ENCODE results near the gene RP9. TPM values are rescaled to one million over a fixed set of nuclear protein-coding genes. Genes with fewer than 3 reads are reported as not detected.

RP9 gene
- total RNA-seq, 1 experiment from 2014 or later: 10.7 TPM

DNA sequence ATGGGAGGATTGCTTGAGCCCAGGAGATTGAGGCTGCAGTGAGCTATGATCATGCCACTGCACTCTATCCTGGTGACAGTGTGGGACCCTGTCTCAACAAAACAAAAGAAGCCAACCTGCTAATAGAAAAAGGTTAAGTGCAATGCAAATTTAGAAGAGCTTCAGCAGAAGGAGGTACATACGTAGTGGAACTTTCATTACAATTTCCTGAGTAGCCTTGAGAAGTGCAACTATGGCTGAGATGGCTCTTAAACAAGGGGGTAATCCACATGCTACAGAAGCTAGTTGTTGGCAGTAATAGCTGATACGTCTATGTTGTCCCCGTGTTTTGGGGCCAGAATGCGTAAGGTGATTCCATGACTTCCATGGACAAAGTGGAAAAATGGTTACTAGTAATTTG is 36.0 kb downstream of the RP9 start (continued):
- TF ChIP-seq ZNF317 (CRISPR knock-in tag; IDR thresholded peaks at IDR 0.05; ENCODE audit: borderline replicate concordance, low read depth) (no peak), ZNF416 (CRISPR knock-in tag; IDR thresholded peaks at IDR 0.05) (no peak), ZNF671 (CRISPR knock-in tag; IDR thresholded peaks at IDR 0.05) (no peak)

DNA sequence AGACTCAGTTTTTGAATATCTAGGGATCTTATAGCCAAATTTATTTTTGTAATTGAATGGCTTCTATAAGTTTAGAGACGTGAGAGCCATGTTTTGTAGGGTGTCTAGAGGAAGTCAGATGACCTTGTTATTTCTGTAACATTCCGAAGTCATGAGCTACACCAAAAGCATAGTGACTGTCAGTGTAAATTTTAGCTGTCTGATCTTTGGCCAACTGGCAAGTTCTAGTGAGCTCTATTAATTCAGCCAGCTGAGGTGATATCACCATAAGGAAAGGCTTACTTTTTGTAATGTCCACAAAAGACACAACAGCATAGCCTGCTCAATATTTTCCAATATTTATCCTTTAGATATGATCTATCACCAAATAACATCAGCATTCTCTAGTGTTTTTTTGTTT is 36.7 kb downstream of the RP9 start:
- no peak overlapping the region for H3K4me3 Mint-ChIP-seq
- DNase-seq (ENCODE audit: low spot score) (no peak), ATAC-seq (no peak)
- ChIA-PET POLR2A (no interaction called here), CTCF (no interaction called here)
- H3K27ac Mint-ChIP-seq: no peak overlapping the region
- H3K27me3 Mint-ChIP-seq (ENCODE audit: low read depth): peaks cover 14% of the 10 kb centered on the region
- peaks cover 17% of the 10 kb centered on the region for H3K36me3 Mint-ChIP-seq
- H3K4me1 Mint-ChIP-seq: peaks cover 19% of the 10 kb centered on the region
- peaks cover 42% of the 10 kb centered on the region for H3K9me3 Mint-ChIP-seq
- TF ChIP-seq PRRX2 (CRISPR knock-in tag; IDR thresholded peaks at IDR 0.05) (no peak), JAZF1 (CRISPR knock-in tag; IDR thresholded peaks at IDR 0.05) (no peak), ZNF232 (CRISPR knock-in tag; IDR thresholded peaks at IDR 0.05) (no peak), SP1 (CRISPR knock-in tag; conservative IDR thresholded peaks at IDR 0.05) (no peak), SMAD3 (CRISPR knock-in tag; IDR thresholded peaks at IDR 0.05; ENCODE audit: borderline replicate concordance) (no peak), ZNF263 (CRISPR knock-in tag; IDR thresholded peaks at IDR 0.05; ENCODE audit: low read depth) (no peak), ZNF121 (CRISPR knock-in tag; IDR thresholded peaks at IDR 0.05) (no peak), GTF2I (CRISPR knock-in tag; conservative IDR thresholded peaks at IDR 0.05) (no peak)
- TF ChIP-seq, protein P1, sequence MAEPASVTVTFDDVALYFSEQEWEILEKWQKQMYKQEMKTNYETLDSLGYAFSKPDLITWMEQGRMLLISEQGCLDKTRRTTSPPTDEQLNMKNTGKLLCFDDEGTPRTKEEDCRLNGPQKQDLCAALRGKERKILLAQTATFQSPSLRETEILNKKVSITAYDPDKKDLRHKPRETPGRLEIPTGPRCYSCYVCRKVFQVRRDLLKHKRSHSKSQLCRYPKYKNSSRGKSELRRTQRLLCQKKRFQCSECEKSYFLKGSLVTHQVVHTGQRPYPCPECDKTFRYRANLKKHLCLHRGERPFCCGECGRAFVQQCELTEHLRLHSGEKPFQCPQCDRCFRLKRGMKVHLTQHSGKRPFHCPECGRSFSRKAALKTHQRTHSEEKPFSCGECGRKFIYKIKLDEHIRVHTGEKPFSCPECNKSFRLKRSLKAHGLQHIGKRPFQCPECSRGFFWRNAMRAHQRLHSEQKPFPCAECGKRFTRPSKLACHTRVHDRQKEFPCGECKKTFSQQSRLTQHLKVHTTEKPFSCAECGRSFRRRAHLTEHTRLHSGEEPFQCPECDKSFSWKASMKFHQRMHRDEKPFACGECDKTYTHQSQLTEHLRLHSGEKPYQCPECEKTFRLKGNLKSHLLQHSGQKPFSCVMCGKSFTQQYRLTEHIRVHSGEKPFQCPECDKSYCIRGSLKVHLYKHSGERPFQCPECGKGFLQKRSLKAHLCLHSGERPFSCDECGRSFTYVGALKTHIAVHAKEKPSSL (CRISPR knock-in tag; conservative IDR thresholded peaks at IDR 0.05): no peak
- TF ChIP-seq, protein P2, sequence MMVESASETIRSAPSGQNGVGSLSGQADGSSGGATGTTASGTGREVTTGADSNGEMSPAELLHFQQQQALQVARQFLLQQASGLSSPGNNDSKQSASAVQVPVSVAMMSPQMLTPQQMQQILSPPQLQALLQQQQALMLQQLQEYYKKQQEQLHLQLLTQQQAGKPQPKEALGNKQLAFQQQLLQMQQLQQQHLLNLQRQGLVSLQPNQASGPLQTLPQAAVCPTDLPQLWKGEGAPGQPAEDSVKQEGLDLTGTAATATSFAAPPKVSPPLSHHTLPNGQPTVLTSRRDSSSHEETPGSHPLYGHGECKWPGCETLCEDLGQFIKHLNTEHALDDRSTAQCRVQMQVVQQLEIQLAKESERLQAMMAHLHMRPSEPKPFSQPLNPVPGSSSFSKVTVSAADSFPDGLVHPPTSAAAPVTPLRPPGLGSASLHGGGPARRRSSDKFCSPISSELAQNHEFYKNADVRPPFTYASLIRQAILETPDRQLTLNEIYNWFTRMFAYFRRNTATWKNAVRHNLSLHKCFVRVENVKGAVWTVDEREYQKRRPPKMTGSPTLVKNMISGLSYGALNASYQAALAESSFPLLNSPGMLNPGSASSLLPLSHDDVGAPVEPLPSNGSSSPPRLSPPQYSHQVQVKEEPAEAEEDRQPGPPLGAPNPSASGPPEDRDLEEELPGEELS (CRISPR knock-in tag; IDR thresholded peaks at IDR 0.05): no peak
- TF ChIP-seq, protein P3, sequence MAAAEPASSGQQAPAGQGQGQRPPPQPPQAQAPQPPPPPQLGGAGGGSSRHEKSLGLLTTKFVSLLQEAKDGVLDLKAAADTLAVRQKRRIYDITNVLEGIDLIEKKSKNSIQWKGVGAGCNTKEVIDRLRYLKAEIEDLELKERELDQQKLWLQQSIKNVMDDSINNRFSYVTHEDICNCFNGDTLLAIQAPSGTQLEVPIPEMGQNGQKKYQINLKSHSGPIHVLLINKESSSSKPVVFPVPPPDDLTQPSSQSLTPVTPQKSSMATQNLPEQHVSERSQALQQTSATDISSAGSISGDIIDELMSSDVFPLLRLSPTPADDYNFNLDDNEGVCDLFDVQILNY (CRISPR knock-in tag; IDR thresholded peaks at IDR 0.05): no peak
- TF ChIP-seq, protein P4, sequence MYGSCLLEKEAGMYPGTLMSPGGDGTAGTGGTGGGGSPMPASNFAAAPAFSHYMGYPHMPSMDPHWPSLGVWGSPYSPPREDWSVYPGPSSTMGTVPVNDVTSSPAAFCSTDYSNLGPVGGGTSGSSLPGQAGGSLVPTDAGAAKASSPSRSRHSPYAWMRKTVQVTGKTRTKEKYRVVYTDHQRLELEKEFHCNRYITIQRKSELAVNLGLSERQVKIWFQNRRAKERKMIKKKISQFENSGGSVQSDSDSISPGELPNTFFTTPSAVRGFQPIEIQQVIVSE (CRISPR knock-in tag; IDR thresholded peaks at IDR 0.05; ENCODE audit: borderline replicate concordance): no peak
- TF ChIP-seq, protein P5, sequence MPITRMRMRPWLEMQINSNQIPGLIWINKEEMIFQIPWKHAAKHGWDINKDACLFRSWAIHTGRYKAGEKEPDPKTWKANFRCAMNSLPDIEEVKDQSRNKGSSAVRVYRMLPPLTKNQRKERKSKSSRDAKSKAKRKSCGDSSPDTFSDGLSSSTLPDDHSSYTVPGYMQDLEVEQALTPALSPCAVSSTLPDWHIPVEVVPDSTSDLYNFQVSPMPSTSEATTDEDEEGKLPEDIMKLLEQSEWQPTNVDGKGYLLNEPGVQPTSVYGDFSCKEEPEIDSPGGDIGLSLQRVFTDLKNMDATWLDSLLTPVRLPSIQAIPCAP (CRISPR knock-in tag; IDR thresholded peaks at IDR 0.05): no peak
- TF ChIP-seq, protein P6, sequence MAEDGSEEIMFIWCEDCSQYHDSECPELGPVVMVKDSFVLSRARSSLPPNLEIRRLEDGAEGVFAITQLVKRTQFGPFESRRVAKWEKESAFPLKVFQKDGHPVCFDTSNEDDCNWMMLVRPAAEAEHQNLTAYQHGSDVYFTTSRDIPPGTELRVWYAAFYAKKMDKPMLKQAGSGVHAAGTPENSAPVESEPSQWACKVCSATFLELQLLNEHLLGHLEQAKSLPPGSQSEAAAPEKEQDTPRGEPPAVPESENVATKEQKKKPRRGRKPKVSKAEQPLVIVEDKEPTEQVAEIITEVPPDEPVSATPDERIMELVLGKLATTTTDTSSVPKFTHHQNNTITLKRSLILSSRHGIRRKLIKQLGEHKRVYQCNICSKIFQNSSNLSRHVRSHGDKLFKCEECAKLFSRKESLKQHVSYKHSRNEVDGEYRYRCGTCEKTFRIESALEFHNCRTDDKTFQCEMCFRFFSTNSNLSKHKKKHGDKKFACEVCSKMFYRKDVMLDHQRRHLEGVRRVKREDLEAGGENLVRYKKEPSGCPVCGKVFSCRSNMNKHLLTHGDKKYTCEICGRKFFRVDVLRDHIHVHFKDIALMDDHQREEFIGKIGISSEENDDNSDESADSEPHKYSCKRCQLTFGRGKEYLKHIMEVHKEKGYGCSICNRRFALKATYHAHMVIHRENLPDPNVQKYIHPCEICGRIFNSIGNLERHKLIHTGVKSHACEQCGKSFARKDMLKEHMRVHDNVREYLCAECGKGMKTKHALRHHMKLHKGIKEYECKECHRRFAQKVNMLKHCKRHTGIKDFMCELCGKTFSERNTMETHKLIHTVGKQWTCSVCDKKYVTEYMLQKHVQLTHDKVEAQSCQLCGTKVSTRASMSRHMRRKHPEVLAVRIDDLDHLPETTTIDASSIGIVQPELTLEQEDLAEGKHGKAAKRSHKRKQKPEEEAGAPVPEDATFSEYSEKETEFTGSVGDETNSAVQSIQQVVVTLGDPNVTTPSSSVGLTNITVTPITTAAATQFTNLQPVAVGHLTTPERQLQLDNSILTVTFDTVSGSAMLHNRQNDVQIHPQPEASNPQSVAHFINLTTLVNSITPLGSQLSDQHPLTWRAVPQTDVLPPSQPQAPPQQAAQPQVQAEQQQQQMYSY (CRISPR knock-in tag; IDR thresholded peaks at IDR 0.05): no peak
- TF ChIP-seq, protein P7, sequence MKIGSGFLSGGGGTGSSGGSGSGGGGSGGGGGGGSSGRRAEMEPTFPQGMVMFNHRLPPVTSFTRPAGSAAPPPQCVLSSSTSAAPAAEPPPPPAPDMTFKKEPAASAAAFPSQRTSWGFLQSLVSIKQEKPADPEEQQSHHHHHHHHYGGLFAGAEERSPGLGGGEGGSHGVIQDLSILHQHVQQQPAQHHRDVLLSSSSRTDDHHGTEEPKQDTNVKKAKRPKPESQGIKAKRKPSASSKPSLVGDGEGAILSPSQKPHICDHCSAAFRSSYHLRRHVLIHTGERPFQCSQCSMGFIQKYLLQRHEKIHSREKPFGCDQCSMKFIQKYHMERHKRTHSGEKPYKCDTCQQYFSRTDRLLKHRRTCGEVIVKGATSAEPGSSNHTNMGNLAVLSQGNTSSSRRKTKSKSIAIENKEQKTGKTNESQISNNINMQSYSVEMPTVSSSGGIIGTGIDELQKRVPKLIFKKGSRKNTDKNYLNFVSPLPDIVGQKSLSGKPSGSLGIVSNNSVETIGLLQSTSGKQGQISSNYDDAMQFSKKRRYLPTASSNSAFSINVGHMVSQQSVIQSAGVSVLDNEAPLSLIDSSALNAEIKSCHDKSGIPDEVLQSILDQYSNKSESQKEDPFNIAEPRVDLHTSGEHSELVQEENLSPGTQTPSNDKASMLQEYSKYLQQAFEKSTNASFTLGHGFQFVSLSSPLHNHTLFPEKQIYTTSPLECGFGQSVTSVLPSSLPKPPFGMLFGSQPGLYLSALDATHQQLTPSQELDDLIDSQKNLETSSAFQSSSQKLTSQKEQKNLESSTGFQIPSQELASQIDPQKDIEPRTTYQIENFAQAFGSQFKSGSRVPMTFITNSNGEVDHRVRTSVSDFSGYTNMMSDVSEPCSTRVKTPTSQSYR (CRISPR knock-in tag; IDR thresholded peaks at IDR 0.05): no peak
- TF ChIP-seq, protein P8, sequence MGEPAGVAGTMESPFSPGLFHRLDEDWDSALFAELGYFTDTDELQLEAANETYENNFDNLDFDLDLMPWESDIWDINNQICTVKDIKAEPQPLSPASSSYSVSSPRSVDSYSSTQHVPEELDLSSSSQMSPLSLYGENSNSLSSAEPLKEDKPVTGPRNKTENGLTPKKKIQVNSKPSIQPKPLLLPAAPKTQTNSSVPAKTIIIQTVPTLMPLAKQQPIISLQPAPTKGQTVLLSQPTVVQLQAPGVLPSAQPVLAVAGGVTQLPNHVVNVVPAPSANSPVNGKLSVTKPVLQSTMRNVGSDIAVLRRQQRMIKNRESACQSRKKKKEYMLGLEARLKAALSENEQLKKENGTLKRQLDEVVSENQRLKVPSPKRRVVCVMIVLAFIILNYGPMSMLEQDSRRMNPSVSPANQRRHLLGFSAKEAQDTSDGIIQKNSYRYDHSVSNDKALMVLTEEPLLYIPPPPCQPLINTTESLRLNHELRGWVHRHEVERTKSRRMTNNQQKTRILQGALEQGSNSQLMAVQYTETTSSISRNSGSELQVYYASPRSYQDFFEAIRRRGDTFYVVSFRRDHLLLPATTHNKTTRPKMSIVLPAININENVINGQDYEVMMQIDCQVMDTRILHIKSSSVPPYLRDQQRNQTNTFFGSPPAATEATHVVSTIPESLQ (CRISPR knock-in tag; IDR thresholded peaks at IDR 0.05): no peak
- TF ChIP-seq, protein P9, sequence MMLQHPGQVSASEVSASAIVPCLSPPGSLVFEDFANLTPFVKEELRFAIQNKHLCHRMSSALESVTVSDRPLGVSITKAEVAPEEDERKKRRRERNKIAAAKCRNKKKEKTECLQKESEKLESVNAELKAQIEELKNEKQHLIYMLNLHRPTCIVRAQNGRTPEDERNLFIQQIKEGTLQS (CRISPR knock-in tag; conservative IDR thresholded peaks at IDR 0.05): no peak
